ENCODE data around the gene SLC39A10.
"Not testable (repeated sequence)": the region's sequence is repeated elsewhere in the genome, so short reads cannot be mapped to it uniquely, and the experiment has no call there.

The SLC39A10 gene

DNA sequence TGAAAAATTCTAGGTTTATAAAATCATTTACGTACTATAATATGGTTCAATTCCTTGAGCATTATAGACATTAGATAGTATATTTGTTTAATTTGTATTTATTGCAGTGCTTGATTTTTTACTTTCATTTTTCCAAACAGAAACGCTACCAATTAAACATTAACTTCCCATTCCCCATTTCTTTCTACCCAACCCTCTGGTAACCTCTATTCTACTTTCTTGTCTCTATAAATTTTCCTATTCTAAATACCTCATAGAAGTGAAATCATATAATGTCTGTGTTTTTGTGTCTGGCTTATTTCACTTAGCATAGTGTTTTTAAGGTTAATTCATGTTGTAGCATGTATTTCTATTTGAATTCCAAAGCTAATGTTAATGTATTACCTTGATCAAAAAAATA is 11.6 kb upstream of the SLC39A10 start:
- in situ Hi-C loops (cut with MboI; ENCODE audit: low sequenced_read_pairs) = no loop called here

DNA sequence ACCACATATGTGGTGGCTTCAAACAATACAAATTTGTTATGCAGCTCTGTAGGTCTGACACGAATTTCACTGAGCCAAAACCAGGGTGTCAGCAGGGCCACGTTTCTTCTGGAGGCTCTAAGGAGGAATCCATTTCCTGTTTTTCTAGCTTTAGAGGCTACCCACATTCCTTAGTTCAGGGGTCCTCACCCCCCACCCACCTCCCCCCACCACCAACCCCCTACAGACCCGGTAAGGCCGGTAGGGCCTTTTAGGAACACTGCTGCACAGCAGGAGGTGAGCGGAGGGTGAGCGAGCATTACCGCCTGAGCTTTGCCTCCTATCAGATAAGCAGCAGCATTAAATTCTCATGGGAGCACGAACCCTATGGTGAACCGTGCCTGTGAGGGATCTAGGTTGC is 10.6 kb upstream of the SLC39A10 start:
- in situ Hi-C loops (cut with MboI; ENCODE audit: low sequenced_read_pairs) = no loop called here

DNA sequence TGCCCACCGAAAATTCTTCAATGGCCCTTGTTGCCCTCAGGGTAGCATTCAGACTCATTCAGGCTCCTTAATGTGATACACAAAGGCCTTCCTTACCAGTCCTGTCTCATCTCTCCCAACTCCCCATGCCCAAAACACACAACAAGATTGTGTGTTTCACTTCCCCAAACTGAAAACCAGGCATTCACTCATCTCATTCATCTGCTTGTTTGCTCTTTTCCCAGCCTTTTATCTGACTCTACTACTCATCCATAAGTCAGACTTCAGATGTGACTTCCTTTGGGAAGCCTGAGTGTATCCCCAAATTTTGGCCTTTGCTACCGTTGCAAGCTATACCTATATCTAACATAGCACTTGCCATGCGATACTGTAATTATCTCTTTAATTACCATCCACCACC is 9.7 kb upstream of the SLC39A10 start:
- in situ Hi-C loops (cut with MboI; ENCODE audit: low sequenced_read_pairs) = no loop called here

DNA sequence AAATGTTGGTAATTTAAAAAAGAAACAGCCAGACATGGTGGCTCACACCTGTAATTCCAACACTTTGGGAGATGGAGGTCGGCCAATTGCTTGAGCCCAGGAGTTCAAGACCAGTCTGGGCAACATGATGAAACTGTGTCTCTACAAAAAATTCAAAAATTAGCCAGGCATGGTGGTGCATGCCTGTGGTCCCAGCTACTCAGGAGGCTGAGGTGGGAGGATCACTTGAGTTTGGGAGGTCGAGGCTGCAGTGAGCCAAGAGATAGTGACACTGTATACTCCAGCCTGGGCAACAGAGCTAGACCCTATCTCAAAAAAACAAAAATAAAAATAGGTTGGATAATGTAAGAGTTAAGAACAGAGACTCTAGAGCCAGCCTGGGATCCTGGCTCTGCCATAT is 8.7 kb upstream of the SLC39A10 start:
- in situ Hi-C loops (cut with MboI; ENCODE audit: low sequenced_read_pairs) = not testable (repeated sequence)

DNA sequence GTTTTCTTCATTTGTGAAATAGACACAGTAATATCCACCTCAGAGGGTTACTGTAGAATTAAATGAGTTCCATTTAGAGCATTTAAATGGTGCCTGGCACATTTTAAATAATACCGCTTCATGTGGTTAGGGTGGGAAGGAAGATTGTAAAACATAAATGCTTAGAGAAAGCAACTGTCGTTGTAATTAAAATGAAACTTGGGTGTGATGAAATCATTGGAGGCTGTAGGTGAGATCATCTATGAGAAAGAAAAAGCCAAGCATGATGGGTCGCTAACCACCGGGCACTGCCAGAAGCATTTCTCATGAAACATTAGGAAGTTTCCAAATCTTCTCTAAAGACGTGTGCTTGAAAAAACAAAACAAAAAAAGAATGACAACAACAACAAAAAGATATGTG is 8.2 kb upstream of the SLC39A10 start:
- in situ Hi-C loops (cut with MboI; ENCODE audit: low sequenced_read_pairs) = no loop called here

DNA sequence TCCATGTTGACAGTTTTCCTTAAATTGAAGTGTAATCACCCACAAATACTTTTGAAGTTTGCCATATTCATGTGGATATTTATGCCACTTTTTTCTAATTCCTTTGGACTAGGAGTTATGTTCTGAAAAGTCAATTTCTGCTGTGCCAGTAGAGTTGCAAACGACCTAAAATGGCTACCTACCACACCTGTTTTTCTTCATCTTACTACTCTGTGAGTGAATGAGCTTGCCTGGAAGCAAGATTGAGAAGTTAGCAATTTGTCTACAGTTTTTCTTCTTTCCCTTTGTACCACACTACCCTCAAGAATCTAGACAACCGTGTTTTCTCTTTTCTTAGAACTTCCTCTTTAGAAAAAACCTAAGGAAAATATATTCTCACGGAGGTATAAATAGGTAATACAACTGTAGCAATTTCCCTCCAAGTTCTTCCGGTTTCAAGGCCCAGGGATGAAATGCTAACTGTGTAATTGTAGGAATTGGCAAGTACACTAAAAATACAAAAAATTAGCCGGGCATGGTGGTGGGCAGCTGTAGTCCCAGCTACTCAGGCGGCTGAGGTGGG is 7.3 kb upstream of the SLC39A10 start:
- in situ Hi-C loops (cut with MboI; ENCODE audit: low sequenced_read_pairs) = loop anchor here (25.0 kb wide), 2 partner anchors 312 to 413 kb away; partner anchors contain the start of gene DNAH7

DNA sequence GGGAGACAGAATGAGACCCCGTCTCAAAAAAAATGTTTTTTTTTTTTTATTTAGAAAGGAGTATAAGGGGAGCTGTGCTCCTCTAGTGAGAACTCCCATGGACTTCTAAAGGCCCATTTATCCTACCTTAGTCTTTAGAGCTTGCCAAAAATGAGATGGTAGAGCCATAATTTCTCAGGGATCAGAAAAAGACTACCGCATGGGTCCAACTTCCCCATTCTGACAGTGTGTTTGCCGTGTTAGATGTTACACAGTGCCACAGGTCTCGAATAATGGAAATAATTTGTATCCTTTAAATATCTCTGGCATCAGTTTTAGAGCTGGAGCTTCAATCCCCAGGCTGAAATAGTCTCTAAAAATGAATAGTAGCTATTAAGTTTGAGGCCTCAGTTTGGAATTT is 6.0 kb upstream of the SLC39A10 start:
- in situ Hi-C loops (cut with MboI; ENCODE audit: low sequenced_read_pairs) = loop anchor here (25.0 kb wide), 2 partner anchors 314 to 411 kb away; partner anchors contain the start of gene DNAH7

DNA sequence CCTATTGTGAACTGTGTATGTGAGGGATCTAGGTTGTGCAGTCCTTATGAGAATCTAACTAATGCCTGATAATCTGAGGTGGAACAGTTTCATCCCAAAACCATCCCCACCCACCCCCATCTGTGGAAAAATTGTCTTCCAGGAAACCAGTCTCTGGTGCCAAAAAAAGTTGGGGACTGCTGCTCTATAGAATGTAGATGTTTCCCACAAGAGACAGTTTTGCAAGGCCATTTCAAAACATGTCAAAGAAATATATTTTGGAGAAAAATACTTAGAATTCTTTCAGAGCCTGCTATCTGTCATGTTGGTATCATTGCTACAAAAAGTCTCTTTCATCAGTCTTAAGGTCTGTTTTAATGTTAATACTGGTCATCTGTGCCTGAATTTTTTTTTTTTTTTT is 4.1 kb upstream of the SLC39A10 start:
- in situ Hi-C loops (cut with MboI; ENCODE audit: low sequenced_read_pairs) = loop anchor here (25.0 kb wide), 2 partner anchors 316 to 409 kb away; partner anchors contain the start of gene DNAH7

DNA sequence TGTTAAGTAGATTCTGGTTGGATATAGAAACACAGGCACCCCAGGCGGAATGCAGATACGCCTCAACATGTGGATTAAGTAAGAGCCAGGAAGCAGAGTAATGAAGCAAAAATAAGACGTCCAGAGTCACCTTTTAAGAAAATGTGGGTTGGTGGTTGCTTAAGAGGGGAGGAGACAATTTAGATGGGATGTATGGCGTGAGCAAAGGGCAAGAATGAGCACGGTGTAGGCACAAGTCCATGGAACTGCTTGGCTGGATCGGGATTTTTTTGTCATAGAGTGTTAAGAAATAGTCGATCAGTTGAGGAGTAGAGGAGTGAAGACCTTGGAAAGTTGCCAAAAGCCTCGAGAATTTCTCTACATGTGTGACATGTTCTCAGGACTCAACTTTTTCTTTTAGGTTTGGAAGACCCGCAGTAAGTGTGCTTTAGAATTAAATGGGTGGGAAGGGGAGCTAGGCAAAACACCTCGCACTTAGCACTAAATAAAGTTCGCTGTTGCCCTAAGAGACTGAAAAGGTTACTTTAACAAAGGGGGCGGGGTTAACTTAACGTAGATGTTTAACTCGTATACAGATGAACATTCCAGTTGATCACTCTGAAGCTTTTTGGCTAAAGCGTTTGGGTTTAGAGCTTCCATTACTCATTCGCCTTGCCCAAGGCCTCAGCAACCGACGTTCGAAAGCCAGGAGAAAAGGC is 716 bp upstream of the SLC39A10 start:
- in situ Hi-C loops (cut with MboI; ENCODE audit: low sequenced_read_pairs) = loop anchor here (25.0 kb wide), 2 partner anchors 319 to 406 kb away; partner anchors contain the start of gene DNAH7

DNA sequence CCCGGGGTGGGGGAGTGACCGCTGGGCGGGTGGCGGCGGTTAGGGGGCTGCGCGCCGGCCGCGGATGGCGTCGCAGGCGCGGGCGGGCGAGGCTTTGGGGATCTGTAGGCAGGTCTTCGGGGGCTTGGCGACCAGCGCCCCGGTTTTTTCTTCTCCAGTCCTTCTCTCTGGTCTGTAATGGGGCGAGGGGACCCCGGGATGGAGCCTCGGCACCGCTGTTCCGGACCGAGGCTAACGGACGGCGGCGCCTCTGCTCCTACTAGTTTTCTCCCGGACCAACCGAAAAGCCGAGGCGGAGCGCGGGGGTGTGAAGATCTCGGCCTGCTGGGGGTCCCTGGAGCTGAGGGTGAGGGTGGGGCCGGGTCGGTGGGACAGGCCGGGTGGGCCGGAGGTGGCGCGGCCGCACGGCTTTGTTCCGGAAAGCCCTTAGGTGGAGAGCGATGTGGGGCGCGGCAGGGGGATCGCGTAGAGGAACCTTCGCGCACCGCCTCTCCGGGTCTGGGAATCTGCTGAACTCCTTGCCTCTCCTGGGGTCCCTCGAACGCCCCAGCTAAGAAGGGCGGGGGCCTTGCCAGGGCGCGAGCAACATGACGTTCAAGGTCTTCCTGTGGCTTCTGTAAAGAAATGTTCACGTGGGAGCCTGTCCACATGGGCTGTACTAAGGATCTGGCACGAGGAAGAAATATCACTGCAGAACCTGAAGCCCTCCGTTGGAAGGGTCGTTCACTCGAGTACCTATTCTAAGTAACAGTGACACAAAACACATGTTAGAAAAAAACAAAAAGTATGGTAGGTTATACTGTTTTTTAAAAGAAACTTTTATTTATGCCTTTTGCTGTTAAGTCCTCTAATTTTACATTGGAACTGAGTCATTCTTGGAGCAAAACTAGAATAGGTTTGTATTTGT is 861 bp downstream of the SLC39A10 start:
- in situ Hi-C loops (cut with MboI; ENCODE audit: low sequenced_read_pairs) = loop anchor here (25.0 kb wide), 2 partner anchors 321 to 404 kb away; partner anchors contain the start of gene DNAH7

DNA sequence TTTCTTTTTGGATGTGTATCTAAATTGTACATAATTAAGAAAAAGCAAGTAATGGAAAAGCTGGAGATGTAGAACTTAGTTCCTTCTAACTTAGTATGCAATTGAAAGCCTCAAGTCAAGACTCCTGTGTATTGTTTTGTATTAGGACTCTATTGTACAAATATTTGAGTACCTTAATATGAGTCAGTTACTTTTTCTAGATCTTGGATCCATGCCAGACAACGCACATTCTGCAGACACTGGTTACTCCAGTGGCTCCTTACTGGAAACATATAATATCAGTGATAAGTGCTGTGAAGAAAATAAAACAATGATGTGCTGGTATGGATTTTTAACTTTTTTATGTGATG is 1.5 kb downstream of the SLC39A10 start:
- in situ Hi-C loops (cut with MboI; ENCODE audit: low sequenced_read_pairs) = loop anchor here (25.0 kb wide), 2 partner anchors 321 to 404 kb away; partner anchors contain the start of gene DNAH7

DNA sequence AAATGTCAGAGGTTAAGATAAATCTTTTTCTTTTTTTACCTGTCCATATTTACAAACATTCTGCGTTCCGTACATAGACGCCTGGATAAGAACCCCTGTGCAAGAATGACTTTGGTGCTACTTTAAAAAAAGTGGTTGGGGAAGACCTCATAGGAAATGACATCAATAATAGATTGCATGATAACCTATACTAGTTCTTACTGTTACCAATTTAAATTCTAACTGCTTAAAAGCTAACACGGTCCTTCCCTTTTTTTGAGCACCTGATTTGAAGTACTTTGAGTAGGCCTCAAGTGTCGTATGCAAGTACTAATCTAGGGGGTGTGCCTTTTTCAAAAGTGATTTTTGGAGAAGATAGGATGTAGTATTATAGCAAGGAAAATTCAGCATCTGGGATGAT is 2.1 kb downstream of the SLC39A10 start:
- in situ Hi-C loops (cut with MboI; ENCODE audit: low sequenced_read_pairs) = loop anchor here (25.0 kb wide), 2 partner anchors 322 to 403 kb away; partner anchors contain the start of gene DNAH7

DNA sequence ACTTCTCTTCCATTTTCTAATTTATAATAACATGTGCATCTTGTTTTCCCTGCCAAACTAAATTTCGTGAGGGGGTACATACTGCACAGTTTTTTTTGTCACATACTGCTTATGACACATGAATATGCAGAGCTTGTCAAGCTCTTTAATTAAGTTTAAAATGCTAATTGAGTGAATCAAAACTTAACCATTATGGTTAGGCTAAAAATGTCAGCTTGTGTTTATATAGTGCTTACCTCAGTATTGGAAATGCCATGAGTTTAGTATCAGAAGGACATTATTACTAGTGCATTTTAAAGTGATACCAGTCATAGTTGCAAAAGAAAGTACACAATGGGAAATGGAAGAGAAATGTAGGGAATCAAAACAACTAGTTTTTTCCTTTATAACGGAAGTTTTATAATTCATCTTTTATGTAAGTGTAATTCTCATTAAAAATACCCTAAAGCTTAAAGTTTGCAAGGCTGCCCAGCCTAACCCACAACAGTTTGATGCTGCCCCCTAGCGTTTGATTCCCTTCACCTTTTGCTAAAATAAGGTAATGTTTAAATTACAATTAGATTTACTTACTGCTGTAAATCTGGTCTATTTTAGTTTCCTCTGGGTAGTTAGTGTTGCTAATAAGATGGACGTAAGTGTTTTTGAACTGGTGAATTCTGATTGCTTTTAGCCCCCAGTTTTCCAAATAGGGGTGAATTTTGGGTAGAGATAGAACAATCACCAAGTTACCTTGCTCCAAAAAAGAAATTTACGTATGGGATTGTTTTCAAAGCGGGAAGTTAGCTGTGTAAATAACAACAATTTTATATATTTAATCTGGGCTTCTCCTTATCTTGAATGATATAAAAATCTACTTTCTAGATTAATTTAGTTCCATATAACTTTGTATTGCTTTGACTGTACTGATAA is 3.2 kb downstream of the SLC39A10 start:
- in situ Hi-C loops (cut with MboI; ENCODE audit: low sequenced_read_pairs) = loop anchor here (25.0 kb wide), 2 partner anchors 323 to 402 kb away; partner anchors contain the start of gene DNAH7

DNA sequence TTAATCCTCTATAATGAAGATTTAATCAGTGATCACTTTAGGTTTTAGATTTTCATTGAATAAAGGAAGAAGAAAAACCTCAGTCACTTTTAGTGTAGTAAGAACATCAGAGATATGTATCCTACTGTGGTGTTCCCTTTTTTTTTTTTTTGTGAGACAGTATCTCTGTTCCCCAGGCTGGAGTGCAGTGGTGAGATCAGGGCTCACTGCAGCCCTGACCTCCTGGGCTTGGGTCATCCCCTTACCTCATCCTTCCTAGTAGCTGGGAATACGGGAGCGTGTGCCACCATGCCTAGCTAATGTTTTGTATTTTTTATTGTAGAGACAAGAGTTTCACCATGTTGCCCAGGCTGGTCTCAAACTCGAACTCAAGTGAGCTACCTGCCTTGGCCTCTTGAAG is 5.1 kb downstream of the SLC39A10 start:
- in situ Hi-C loops (cut with MboI; ENCODE audit: low sequenced_read_pairs) = loop anchor here (25.0 kb wide), 2 partner anchors 325 to 400 kb away; partner anchors contain the start of gene DNAH7

DNA sequence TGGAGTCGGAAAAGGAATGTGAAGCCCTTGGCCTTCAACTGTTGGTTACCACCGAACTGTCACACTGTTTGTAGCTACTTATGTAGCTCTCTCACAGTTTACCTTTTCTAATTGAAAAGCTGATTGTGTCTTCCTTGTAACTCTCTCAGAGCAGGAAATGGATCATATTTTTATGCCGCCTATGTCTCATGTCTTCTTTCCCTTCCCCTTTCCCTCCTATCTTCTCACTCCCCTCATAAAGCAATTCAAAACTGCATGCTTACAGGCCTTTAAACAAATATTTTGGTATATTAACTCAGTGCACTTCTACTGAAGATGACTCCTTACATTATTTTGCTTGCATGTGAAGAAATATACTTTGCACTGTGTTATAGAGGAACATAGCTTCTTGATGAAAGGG is 6.0 kb downstream of the SLC39A10 start:
- in situ Hi-C loops (cut with MboI; ENCODE audit: low sequenced_read_pairs) = loop anchor here (25.0 kb wide), 2 partner anchors 326 to 399 kb away; partner anchors contain the start of gene DNAH7

DNA sequence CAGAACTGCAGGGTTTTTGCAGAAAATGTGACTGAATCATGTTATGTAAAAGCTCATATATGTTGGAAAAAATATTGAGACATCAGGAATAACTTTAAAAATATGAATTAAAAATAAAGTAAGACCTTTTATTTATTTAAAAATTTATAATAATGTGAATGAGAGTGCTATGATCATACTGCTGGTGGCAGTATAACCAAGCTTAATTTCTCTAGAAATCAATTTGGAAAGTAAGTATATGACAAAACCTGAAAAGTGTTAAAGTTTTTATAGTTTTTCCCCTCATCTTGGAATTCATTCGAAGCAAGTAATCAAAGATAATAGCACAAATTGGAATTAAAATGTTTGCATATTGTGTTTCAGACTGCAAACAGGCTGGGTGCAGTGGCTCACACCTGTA is 7.5 kb downstream of the SLC39A10 start:
- in situ Hi-C loops (cut with MboI; ENCODE audit: low sequenced_read_pairs) = loop anchor here (25.0 kb wide), 2 partner anchors 327 to 398 kb away; partner anchors contain the start of gene DNAH7

DNA sequence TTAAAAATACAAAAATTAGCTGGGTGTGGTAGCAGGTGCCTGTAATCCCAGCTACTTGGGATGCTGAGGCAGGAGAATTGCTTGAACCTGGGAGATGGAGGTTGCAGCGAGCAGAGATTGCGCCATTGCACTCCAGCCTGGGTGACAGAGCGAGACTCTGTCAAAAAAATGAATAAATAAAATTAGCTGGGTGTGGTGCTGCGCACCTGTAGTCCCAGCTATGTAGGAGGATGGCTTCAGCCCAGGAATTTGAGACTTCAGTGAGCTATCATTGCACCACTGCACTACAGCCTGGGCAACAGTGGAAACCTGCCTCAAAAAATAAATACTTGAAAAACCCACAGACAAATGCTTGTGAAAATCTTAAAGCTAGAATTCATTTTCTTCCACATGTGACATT is 8.1 kb downstream of the SLC39A10 start:
- in situ Hi-C loops (cut with MboI; ENCODE audit: low sequenced_read_pairs) = loop anchor here (25.0 kb wide), 2 partner anchors 328 to 397 kb away; partner anchors contain the start of gene DNAH7

DNA sequence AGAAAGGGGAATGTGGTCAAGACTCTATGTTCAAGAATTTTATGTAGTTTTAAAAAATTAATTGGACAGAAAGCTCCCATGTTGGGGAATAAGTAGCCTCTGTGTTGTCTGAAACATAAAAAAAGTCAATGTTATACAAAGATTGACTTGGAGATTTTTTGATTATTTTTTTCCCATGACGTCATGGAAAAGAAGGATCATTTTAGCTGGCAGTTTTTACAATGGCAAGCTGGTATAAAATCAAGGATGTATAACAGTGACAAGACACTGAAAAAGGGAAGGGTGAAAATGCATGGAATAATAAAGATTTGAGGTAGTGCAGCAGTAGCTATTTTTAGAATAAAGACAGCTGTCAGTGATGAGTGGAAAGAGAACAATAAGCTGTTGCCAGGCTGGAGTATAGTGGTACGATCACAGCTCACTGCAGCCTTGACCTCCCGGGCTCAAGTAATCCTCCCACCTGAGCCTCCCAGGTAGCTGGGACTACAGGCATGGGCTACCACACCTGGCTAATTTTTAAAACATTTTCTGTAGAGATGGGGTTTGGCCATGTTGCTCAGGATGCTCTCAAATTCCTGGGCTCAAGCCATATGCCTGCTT is 9.2 kb downstream of the SLC39A10 start:
- in situ Hi-C loops (cut with MboI; ENCODE audit: low sequenced_read_pairs) = loop anchor here (25.0 kb wide), 2 partner anchors 329 to 396 kb away; partner anchors contain the start of gene DNAH7

DNA sequence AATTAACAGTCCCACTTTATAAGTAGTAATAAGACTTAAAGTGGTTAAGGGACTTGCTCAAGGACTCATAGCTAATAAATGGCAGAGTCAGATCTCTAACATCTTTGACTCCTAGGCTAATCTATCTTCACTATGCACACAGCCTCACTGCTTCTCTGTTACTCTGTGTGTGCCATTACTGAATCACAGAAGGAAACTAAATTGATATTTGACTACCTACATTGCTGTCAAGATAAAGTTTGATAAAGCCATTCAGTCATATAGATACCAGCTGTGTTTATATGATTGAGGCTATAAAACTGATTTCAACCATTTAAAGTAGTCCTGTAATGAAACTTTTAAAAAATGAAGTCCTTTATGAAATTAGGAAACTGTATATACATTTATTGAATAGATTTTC is 10.9 kb downstream of the SLC39A10 start:
- in situ Hi-C loops (cut with MboI; ENCODE audit: low sequenced_read_pairs) = loop anchor here (25.0 kb wide), 2 partner anchors 331 to 394 kb away; partner anchors contain the start of gene DNAH7
